Activated T-cell treated with anti-CD3 and anti-CD28 coated beads for 1 hour (primary cell): ENCODE results near the gene ELAVL3.
"Not testable (repeated sequence)": the region's sequence is repeated elsewhere in the genome, so short reads cannot be mapped to it uniquely, and the experiment has no call there.

ENCODE experiments used
- DNase-seq: peaks from one replicate; pipeline ENCODE4 v3.0.0-alpha.2; 2020; ENCODE audit warnings: low read depth

ELAVL3 gene

DNA sequence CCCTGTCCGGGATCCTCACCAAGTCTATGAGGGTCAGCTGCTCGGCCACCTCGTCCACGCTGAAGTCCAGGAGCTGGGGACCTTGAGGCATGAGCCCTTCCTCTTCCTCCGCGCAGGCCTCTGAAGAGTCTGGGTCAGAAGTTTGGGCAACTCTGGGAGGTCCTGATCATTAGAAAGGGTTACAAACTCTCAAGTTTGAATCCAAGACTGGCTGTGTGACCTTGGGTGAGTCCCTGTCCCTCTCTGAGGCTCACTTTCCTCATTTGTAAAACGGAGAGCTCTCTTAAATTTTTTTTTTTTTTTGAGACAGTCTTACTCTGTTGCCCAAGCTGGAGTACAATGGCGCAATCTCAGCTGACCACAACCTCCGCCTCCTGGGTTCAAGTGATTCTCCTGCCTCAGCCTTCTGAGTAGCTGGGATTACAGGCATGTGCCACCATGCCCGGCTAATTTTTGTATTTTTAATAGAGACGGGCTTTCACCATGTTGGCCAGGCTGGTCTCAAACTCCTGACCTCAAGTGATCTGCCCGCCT, 74.1 kb downstream of the ELAVL3 start:
- DNase-seq: not testable (repeated sequence)

DNA sequence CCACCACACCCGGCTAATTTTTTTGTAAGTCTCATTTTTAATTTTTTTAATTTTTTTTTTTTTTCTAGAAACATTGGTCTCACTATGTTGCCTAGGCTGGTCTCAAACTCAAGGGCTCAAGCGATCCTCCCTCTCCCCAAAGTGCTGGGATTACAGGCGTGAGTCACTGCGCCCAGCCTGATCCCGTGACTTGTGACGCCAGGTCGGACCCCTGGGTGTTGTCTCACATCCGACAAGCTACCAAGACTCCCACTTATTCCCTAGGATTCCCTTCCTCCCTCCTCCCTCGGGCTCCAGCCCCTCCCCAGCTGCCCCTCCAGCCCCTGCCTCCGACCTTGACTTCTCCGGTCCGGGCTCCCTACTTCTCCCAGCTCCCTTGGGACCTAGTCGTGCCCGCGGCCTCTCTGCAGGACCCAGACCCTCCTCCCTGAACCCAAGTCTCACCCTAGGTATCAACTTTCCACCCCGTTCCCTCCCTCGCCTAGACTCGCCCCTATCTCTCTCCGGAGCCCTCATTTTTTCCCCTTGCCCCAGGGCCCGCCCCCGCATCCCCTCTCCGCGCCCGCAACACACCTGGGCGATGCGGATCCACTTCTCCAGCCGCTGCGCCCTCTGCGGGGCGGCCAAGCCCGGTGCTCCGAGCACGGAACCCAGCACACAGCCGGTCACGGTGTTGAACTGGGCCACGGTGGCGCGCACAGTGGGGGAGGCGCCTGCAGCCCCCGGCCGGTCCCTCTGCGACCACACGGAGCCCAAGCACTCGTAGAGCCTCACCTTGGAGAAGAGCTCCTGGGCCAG, 74.8 kb downstream of the ELAVL3 start:
- no peak for DNase-seq

DNA sequence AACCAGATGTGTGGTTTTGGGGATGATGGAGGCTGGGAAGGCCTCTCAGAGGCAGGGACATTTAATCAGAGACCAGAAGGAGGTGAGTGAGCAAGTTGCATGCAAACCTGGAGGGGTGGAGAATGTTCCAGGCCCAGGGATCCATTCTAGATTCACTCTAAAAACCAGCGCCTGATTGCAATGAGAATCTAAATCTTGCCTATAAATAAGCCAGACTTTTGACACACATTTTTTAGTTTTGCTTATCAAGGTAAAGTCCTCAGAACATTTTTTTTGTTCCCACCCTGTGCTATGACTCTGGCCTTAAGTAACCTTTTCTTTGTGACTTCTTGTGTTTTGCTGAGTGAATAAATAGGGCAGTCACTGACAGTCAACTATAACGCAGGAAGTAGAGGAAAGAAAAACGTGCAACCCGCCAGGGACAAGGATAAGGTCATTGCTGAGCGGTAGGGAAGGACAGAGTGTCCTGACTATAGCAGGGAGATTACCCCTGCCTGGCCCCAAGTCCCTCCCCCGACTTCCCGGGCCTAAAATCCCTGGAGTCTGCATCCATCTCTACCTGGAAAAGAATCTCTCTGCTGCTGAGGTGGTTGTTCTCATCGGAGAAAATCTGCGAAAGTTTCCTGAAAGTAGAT, 76.1 kb downstream of the ELAVL3 start:
- no peak for DNase-seq

DNA sequence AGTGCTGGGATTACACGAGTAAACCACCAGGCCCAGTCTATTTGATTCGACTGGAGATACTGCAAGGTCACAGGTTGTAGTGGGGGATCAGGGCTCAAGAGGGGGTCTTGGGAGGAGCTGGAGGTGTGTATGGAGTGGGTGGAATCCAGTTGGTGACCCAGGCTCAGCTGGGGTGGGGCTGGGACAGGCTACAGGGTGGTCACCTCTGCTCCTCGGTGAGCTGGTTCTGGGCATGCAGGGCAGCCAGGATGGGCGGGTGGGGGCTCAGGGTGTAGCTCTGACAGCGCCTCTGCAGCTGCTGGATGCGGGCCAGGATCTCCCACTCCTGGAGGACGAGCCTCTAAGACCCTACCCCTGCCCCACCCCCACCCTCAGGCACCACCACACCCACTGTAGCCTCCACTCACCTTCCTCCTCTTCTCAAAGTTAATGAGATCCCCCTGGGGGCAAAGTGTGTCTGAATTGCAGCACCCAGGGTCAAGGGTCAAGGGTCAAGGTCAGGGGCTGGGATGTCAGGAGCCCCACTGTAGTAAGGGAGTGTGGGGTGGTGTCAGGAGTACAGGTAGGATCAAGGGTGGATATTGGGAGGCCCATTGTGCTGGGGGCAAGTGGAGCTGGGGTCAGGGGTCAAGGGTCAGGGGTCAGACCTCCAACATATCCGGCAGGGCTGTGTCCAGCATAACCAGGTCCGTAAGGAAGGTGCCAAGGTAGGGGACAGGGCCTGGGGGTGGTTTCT, 78.9 kb downstream of the ELAVL3 start:
- no peak for DNase-seq
